K562 (cell line): Measurements from ENCODE around the gene GTPBP6. TPM values are rescaled to one million over a fixed set of nuclear protein-coding genes. Genes with fewer than 3 reads are reported as not detected.

Experiments
- BCOR ChIP-seq: fragments of 450-650 bp; IDR thresholded peaks from 2 replicates; pipeline ENCODE4 v1.6.1; 2016
- CHD7 ChIP-seq: fragments of 200-600 bp; sonication (generic); IDR thresholded peaks from one replicate; pipeline ENCODE4 v1.6.1; 2012; ENCODE audit warnings: mild to moderate bottlenecking, low read depth, low read length, inconsistent platforms
- FOXJ3 ChIP-seq: sonication (generic); formaldehyde crosslinking; IDR thresholded peaks from 2 replicates; pipeline ENCODE4 v1.4.0; 2020; ENCODE audit warnings: mild to moderate bottlenecking, missing genetic modification reagents
- FUS ChIP-seq: fragments of 200-400 bp; formaldehyde crosslinking; optimal IDR thresholded peaks from 2 replicates; pipeline ENCODE3; 2017; ENCODE audit warnings: low read depth, low read length
- GABPB2 ChIP-seq: fragments of 250-450 bp; sonication (Bioruptor Pico); conservative IDR thresholded peaks from 2 replicates; pipeline ENCODE4 v1.5.1; 2021; ENCODE audit warnings: mild to moderate bottlenecking
- KDM1A ChIP-seq, 2 experiments: fragments of 450-650 bp; IDR thresholded peaks; 2 replicates each; pipeline ENCODE4 v1.6.1; 2016; ENCODE audit warnings: mild to moderate bottlenecking in 2 of 2
- MITF ChIP-seq: IDR thresholded peaks from 2 replicates; pipeline ENCODE4 v1.6.1; 2014; ENCODE audit warnings: antibody characterized with exemption
- PHB ChIP-seq: fragments of 250-450 bp; sonication (Bioruptor Pico); IDR thresholded peaks from 2 replicates; pipeline ENCODE4 v1.5.0; 2021
- PHTF2 ChIP-seq: fragments of 250-450 bp; sonication (Bioruptor Pico); IDR thresholded peaks from 2 replicates; pipeline ENCODE4 v1.5.0; 2021; ENCODE audit warnings: mild to moderate bottlenecking
- RFX7 ChIP-seq: fragments of 250-450 bp; sonication (Bioruptor Pico); IDR thresholded peaks from 2 replicates; pipeline ENCODE4 v1.5.1; 2021; ENCODE audit warnings: mild to moderate bottlenecking
- TAF15 ChIP-seq: fragments of 200-400 bp; formaldehyde crosslinking; IDR thresholded peaks from 2 replicates; pipeline ENCODE4 v1.6.1; 2017; ENCODE audit warnings: mild to moderate bottlenecking, low read depth, low read length, moderate library complexity
- ZNF146 ChIP-seq: IDR thresholded peaks from one replicate; pipeline ENCODE4 v1.6.1; 2018; ENCODE audit warnings: missing compliant biosample characterization; ENCODE audit not compliant: unreplicated experiment
- ZNF311 ChIP-seq: fragments of 250-450 bp; sonication (Bioruptor Pico); IDR thresholded peaks from 2 replicates; pipeline ENCODE4 v1.4.0; 2020; ENCODE audit warnings: mild to moderate bottlenecking, moderate library complexity
- polyA plus RNA-seq, 8 experiments: library from polyadenylated mRNA; depleted of rRNA in 4 of 8; stranded (reverse) in 5 of 8; unstranded in 3 of 8; fragments of >200 nt; fragmentation: Nextera tagmentation in 2 of 8; fragmentation: Illumina TruSeq in 1 of 8; extraction: Ambion mirVana in 2 of 8; extraction: Trizol in 1 of 8; gene quantifications; 2 replicates each; pipeline versions ENCODE4 v1.2.1 to v1.2.3, GENCODE V29; 2011 to 2014; ENCODE audit warnings: inconsistent platforms in 1 of 8, missing spikeins in 1 of 8
- total RNA-seq, 7 experiments: library from RNA; depleted of rRNA in 6 of 7; stranded (reverse); fragments of >200 nt in 6 of 7; fragmentation: Illumina TruSeq in 2 of 7; extraction: Trizol in 2 of 7; gene quantifications; 2 replicates each; pipeline versions ENCODE4 v1.2.1 to v1.2.3, GENCODE V29; 2011 to 2021; ENCODE audit warnings: low replicate concordance in 1 of 7
- TF ChIP-seq, protein P1 (sequence below): fragments of 250-450 bp; sonication (Bioruptor Pico); IDR thresholded peaks from 2 replicates; pipeline ENCODE4 v1.5.0; 2020; ENCODE audit warnings: mild to moderate bottlenecking, borderline replicate concordance

The GTPBP6 gene
- total and polyA plus RNA-seq, 9 of the 15 experiments (the other 6 are each of a cell fraction or from before 2014, with no cell fraction given) = 0.24 to 35.2 (median 8.0) TPM

DNA sequence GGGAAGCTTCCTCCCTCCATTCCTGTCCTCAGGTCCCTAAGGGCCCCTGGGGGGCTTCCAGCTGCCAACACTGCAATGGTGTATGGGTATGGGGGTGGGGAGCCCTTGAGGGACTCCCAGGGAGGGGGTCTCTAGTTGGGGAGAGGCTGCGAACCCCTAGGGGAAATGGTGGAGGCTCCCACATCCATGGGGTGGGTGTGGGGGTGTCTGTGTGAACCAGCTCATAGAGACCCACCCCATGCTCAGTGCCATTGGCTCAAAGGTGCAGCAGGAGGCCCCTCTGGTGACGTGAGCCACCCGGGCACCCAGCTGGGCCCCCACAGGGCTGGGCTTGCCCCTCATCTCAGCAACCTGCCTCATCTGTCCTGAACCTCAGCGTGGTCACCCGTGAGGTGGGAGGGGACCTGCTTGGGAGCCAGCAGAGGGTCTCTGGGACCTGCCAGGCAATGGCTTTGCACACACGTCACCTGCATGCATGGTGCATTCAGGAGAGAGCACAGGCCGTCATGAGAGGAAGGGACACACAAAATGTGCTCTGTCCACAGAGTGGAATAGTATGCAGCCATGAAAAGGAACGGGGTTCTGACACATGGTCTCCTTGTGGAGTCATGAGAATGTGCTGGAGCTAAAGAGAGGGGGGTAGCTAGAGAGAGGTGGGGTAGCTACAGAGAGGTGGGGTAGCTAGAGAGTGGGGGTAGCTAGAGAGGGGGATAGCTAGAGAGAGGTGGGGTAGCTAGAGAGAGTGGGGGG, 60.1 kb downstream of the GTPBP6 start (continued):
- no peak for TF ChIP-seq CHD7
- TF ChIP-seq, protein P1, sequence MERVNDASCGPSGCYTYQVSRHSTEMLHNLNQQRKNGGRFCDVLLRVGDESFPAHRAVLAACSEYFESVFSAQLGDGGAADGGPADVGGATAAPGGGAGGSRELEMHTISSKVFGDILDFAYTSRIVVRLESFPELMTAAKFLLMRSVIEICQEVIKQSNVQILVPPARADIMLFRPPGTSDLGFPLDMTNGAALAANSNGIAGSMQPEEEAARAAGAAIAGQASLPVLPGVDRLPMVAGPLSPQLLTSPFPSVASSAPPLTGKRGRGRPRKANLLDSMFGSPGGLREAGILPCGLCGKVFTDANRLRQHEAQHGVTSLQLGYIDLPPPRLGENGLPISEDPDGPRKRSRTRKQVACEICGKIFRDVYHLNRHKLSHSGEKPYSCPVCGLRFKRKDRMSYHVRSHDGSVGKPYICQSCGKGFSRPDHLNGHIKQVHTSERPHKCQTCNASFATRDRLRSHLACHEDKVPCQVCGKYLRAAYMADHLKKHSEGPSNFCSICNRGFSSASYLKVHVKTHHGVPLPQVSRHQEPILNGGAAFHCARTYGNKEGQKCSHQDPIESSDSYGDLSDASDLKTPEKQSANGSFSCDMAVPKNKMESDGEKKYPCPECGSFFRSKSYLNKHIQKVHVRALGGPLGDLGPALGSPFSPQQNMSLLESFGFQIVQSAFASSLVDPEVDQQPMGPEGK (CRISPR knock-in tag) = no peak
- no peak for TF ChIP-seq GABPB2 (CRISPR knock-in tag)
- TF ChIP-seq FUS = no peak
- peak; percentile 99 for TF ChIP-seq ZNF146 (CRISPR knock-in tag)
- TF ChIP-seq TAF15 = no peak
- TF ChIP-seq PHTF2 (CRISPR knock-in tag) = no peak
- TF ChIP-seq KDM1A (IDR thresholded peaks at IDR 0.05) = 0 out of 4 replicates have a peak, but pooled peaks have one; percentile 12 to 18
- TF ChIP-seq BCOR = peak; percentile 49; the same call in 1 of the 2 replicates
- TF ChIP-seq ZNF311 (CRISPR knock-in tag) = no peak
- no peak for TF ChIP-seq FOXJ3
- TF ChIP-seq PHB (CRISPR knock-in tag) = no peak
- TF ChIP-seq MITF = no peak
- TF ChIP-seq RFX7 (CRISPR knock-in tag) = no peak
